Thyroid gland (tissue), 4 donors: ENCODE data around the gene ELF5.

Experiments used
- CTCF ChIP-seq, 6 experiments: fragments of 200-600 bp in 3 of 6; fragments of 450-650 bp in 3 of 6; sonication (generic) in 3 of 6; IDR thresholded peaks; one replicate each; pipeline ENCODE4 v1.5.1; 2016 to 2019; ENCODE audit warnings: antibody characterized with exemption in 6 of 6, mild to moderate bottlenecking in 2 of 6, inconsistent platforms in 1 of 6, moderate library complexity in 1 of 6
- POLR2A ChIP-seq, 2 donors: fragments of 450-650 bp; IDR thresholded peaks; one replicate each; pipeline ENCODE4 v1.6.1; 2017; ENCODE audit warnings: antibody characterized with exemption in 2 of 2, mild to moderate bottlenecking in 2 of 2, moderate library complexity in 1 of 2

- TF ChIP-seq CTCF (IDR thresholded peaks at IDR 0.05), result no peak
- no peak for TF ChIP-seq POLR2A (IDR thresholded peaks at IDR 0.05)
Measured at GRCh38 chr11:34516247-34517040, 2.9 kb upstream of the ELF5 start.
